ENCODE data around the gene SULF2.
A peak's percentile ranks its signal among the peaks of the same experiment; 100 is the strongest.

The SULF2 gene

DNA sequence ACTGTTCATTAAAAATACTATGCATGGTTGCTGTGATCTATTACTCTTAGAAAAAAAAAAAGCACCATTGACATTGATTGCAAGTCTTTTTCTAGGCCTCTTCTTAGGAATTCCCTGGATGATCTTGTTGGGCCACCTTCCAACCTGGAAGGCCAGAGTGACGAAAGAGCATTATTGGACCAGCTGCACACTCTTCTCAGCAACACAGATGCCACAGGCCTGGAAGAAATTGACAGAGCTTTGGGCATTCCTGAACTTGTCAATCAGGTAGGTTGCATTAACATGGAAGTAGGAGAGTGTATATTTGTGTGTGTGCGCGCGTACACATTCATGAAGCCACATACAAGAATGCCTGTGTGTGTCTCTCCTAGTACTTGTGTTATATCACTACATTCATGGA lies 143.2 kb downstream of the SULF2 start:
- no peak for DNase-seq

DNA sequence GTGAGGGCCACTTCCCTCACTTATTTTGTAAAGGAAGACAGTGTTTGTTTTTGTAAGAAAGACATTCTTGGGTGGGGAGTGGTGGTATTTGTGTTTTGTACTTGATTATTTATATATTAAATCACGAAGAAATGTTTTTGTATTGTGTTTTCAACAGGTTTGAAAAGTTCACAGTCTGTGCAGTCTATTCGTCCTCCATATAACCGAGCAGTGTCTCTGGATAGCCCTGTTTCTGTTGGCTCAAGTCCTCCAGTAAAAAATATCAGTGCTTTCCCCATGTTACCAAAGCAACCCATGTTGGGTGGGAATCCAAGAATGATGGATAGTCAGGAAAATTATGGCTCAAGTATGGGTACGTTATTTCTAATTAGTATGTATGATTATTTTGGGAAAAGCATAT lies 146.4 kb downstream of the SULF2 start:
- DNase-seq, result no peak

GRCh38 chr20:47635256-47635655 lies 150.0 kb downstream of the SULF2 start:
- DNase-seq, result no peak

DNA sequence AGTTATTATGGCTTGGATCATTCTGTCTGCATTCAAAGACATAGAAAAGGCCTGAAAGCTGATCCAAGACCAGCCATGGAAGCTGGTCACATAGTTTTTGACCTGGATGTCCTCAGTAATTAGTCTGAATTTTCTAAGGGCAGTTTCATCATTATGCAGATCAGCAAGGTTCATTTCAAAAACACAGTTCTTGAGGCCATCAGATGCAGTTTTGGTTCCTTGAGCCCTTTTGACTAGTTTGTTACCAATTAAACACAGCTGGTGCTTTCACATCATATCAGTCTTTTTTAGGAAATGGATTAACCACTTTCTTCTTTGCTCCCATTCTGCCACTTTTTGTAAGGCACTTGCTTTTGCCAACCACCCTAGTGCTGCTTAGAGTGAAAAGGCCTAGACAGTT lies 154.2 kb downstream of the SULF2 start:
- DNase-seq, result no peak

DNA sequence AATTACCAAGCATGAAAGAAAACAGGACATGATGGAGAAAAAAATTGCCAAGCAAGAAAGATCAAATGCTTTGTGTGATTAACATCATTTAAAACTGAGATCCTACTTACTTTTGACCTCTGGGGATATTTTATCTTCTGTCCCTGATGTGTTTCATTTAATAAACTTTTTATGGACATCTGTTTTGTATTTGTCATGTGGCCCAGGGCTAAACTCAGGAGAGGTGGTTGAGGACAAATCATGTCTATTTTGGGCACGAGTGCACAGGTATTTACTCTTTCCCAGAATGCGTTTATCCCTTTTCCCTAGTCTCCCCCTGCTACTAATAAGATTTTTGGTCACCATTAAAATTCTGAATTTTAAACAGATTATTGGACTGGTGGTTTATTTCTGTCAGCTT lies 155.4 kb downstream of the SULF2 start:
- DNase-seq, result no peak

DNA sequence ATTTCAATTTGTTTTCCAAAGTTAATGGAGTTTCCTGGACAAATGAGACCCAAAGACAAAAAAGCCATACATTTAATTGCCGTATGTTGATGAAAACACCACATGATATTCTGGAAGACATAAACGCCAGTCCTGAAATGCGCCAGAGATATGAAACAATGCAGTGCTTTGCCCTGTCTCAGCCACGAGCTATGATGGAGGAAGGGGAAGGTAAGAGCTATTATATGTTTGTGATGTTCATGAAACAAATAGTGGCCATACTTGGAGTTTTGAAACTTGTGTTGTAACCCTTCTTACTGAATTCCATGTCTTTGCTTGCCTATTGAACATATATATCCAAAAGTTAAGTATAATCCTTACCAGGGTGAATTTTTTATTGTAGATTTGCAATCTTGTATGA lies 157.7 kb downstream of the SULF2 start:
- no peak for DNase-seq

DNA sequence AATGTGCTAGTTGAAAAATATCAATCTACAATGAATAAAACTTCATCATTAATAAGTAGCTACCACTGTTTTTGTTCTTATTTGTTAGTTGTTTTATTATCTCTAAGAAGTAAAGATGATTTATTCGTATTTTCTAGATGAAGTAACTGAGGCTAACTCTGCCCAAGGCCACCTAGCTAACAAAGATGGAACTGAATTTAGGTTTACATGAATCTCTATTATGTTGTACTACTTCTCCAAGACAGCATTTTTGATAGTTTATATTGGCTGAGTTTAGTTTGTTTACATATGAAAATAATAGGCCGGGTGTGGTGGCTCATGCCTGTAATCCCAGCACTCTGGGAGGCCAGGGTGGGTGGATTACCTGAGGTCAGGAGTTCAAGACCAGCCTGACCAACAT lies 162.1 kb downstream of the SULF2 start:
- no peak for DNase-seq

DNA sequence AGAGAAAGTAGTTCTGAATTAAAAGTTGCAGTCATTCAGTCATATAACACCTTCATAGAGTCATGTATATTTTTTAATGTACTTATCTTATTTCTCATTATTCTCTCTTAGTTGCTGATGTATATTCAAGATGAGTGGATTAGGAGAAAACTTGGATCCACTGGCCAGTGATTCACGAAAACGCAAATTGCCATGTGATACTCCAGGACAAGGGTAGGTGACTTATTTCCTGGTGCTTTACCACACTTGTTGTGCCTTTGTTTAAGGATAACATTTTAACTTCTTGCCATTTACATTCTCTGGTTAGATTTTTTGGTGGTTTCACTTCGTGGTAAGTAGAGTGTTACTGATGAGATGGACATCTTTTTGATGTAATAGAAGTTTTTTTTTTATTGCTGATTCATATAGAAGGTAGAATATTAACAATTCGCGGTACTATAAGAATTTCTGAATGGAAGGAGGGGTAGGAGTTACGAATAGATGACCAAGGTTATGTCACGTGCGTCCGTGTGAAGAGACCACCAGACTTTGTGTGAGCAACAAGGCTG lies 163.1 kb downstream of the SULF2 start:
- no peak for DNase-seq

DNA sequence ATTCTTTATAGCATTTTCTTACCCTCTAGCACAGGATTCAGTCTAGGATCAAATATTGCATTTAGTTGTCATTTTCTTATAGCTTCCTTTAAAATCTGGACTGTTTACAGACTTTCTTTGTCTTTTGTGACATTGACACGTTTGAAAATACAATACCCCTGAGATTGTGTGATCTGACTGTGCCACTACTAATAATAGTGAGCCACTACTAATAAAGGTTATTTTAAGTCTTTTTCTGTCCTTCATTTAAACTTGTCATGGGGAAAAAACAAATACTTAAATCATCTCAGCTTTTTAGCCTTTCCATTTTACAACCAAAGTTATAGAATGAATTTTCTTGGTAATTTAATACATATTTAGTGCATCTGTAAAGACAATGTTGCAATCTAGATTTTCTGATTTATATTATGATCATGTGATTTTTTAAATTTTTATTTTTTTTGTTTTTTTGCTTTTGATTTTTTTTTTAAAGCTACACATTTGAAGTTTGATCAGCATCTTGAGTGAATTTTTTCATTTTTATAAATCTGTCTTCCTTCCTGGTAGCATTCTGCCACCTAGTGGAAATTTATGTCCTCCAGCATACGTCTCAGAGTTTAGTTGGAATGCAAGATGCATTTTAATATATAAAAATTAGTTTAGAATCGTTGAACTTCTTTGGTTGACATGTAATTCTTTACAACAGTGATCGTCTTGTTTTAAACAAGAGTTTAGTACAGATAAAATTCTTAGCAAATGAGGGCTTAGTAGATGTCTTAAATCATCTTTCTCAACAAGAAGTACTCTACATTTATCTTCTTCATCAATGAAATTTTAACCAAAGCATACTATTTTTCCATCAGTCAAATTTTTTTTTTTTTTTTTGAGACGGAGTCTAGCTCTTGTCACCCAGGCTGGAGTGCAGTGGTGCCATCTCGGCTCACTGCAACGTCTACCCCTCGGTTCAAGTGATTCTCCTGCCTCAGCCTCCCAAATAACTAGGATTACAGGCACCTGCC lies 164.2 kb downstream of the SULF2 start:
- no peak for DNase-seq

- DNase-seq, result no peak
These were observed 166.8 kb downstream of the SULF2 start for GRCh38 chr20:47618479-47618878.

DNA sequence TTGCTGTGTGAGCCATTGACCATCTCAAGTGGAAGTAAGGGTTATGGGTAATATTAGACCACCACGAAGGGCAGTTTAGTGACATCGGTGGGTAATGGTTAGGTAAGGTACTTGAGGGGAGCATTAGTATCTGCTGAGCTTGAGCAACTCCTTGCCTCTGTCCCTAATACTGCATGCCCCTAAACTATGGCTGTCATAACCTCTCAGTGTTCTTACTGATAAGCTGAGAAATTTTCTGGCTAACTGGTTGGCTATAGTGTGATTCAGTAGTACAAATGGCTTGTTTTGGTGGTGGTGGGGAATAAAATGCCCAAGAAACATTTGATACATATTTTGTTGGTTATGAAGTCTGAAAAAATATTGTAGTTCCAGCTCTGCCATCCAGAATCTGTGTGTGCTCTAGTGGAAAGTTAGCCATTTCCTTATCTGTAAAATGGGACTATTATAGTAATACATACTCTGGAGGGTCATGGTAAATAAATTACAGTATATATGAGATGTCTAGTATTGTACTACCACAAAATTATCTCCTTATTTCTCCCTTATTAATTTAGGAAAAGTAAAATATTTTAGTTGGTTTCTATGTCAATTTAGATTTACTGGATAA lies 170.5 kb downstream of the SULF2 start:
- DNase-seq, result no peak

DNA sequence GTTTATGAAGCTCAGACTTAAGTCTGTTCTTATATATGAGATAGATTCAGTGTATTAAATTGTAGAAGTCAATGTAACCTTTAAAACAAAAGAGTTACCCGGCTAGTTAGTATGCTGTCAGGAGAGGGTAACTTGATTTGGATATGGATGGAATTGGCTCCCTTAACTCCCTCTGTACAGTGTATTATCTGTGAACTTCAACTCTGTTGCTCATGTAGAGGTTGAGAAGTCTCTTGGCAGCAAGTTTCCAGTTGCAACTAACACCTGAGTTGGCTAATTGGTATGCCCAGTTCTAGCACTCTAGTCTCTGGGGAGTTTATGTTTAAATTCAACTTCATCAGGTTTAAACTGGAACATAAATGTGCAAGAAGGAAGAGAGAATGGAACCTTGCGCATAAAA lies 172.6 kb downstream of the SULF2 start:
- no peak for DNase-seq

DNA sequence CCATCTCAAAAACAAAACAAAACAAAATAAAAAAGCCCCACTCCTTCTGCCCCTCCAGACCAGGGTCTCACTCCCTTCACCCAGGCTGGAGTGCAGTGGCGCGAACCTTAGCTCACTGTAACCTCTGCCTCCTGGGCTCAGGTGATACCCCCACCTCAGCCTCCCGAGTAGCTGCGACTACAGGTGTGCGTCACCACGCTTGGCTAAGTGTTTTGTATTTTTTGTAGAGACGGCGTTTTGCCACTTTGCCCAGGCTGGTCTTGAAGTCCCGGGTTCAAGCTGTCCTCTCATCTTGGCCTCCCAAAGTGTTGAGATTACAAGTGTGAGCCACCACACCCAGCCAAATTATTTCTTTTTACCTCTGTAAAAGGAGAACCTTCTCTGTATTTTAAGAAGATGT lies 173.5 kb downstream of the SULF2 start:
- no peak for DNase-seq

GRCh38 chr20:47610945-47611250 lies 174.4 kb downstream of the SULF2 start:
- no peak for DNase-seq

GRCh38 chr20:47610247-47610944 lies 174.9 kb downstream of the SULF2 start:
- DNase-seq, result peak; percentile 83

DNA sequence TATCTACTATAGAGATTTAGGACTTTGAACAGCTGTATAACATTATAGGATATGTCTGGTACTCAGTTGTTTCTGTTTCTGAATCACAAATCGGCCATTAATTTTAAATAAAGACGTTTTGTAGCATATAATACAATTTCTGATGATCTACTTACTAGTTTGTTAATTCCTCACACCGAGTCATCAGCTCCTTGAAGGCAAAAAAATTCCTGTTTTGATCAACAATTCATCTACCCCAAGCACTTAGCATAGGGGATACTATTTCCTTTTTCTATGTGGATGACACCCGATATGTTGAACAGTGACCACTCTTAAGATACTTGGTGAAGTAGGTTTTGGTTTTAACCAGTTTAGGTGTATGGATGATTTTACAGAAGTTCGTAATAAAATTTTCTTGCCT lies 176.3 kb downstream of the SULF2 start:
- no peak for DNase-seq

All from activated CD4-positive, alpha-beta T cell treated with anti-CD3 and anti-CD28 coated beads for 48 hours (primary cell).